ENCODE measurements around the gene ZNF229.

DNA sequence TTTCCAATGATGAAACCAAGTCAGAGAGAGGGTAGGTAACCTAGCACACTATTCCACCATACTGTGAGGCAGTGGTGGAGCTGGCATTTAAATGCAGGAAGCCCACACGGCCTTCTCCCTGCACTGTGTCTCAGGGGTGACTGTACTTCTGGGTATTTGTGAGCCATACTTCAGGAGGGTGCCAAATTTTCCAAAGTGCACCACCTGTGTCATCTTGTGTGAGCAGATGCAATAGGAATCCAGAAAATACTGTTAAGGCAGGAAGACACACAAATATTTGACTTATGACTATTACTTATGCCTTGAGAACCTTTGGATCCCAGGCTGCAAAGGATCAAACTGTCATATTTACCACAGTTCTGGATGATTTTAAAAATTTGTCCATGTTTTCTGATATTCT lies 17.3 kb downstream of the ZNF229 start:
- TF ChIP-seq HDGF (IDR thresholded peaks at IDR 0.05; ENCODE audit: borderline replicate concordance) (no peak), CTBP1 (IDR thresholded peaks at IDR 0.05; ENCODE audit: borderline replicate concordance) (no peak), TARDBP (IDR thresholded peaks at IDR 0.05) (no peak), FOXM1 (IDR thresholded peaks at IDR 0.05; ENCODE audit: borderline replicate concordance) (no peak), FOXA1 (IDR thresholded peaks at IDR 0.05) (no peak), BHLHE40 (IDR thresholded peaks at IDR 0.05; ENCODE audit: borderline replicate concordance) (no peak), SP1 (IDR thresholded peaks at IDR 0.05) (no peak)
